Stimulated activated CD4-positive, alpha-beta T cell treated with anti-CD3 and anti-CD28 coated beads, Interleukin-1b, Interleukin-23, amount 100 ng/mL, for 48 hours (primary cell): ENCODE data around the gene RNLS.

Experiments
- DNase-seq: peaks from one replicate; pipeline ENCODE4 v3.0.0-alpha.2; 2020

RNLS gene

GRCh38 chr10:88473989-88474883, 108.9 kb downstream of the RNLS start:
- no peak for DNase-seq

GRCh38 chr10:88472540-88472939, 110.6 kb downstream of the RNLS start:
- DNase-seq, result no peak

DNA sequence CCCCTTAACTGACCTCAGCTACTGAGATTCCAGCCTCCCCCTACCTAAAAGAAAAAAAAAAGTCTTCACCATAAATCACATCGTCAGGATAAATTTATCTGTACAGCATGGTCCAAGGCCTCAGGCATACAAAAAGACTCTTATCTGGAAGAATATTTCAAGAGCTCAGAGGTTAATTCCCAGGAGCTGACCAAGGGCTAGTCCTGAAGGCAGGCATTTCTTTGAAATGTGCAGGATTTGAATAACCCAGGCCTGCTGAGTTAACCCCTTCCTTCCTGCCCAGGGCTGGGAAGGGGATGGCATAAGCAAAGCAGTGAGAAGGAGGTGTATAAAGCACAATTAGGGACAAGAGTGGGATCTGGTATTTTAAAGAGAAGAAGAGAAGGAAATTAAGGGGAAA, 111.2 kb downstream of the RNLS start:
- no peak for DNase-seq

GRCh38 chr10:88467835-88468485, 115.2 kb downstream of the RNLS start:
- no peak for DNase-seq

DNA sequence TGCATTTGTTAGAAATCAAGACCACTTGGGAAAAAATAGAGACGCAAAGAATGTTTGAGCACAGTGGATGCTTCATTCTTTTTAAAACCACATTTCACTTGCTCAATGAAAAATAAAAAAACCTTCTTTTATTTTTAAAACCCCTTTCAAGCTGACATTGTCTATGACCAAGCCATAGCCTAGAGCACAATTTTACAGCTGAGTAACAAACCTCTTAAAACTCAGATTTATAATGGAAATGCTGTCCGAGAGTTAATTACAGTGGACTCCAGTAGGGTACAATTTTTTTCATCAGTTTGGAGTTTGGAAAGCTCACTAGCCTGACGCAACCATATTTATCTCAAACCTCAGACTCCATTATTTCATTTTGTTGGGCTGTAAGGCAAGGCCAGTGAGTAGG, 116.3 kb downstream of the RNLS start:
- no peak for DNase-seq

DNA sequence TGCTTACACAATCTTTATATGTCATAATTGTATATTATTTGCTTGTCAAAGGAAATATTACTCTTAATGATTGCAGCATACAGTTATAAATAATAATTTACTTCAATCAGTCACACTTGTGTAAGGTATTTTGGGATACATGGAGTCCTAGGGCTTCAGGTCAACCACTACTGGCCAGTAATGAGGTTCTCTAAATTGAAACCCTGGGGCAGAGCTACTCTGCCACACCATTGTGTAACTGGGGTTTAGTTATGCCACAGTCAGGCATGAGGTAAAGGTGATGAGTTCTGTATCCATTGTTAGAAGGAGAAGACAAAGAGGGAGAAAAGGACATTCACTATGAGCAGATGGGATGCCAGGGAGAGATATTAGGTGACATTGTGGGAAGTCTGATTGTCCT, 117.4 kb downstream of the RNLS start:
- no peak for DNase-seq

GRCh38 chr10:88463811-88464210, 119.3 kb downstream of the RNLS start:
- no peak for DNase-seq

GRCh38 chr10:88461426-88461825, 121.7 kb downstream of the RNLS start:
- DNase-seq, result no peak

DNA sequence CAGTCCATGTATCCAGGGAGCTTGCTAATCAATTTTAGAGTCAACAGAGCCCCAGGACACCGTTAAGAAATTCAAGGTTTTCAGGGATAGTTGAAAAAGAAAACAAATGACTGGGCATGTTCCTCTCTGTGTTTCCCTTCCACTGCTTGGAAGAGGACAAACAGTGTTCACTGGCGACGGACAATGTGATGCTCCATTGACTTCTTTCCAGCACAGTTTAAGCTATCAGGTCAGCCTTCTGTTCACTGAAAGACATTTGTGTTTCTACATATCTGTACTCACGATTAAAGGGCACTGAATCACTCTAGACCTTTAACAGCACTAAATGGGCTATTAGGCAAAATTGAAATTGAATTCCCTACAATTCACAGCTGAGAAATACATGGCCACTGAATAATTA, 123.6 kb downstream of the RNLS start:
- no peak for DNase-seq

GRCh38 chr10:88458209-88458608, 124.9 kb downstream of the RNLS start:
- DNase-seq, result no peak

- no peak for DNase-seq
Measured at GRCh38 chr10:88457660-88458059, 125.5 kb downstream of the RNLS start.

DNA sequence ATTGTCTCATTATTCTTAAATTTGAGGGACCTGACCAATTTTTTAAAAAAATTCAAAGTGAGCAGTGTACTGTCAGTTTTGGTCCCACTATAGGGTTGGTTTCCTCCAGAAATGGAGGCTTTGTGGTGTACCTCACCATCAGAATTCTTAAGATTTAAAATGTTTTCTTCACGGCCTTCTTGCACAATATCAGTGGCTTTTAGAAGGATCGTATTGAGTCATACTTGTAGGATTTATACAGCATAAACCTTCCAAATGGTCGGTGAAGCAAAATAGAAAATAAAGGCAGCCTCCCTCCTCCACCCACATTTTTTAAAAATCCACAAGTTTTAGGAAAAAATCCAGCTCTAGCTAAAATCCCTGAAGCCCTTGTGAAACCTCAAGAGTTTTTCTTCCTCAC, 126.4 kb downstream of the RNLS start:
- DNase-seq, result no peak

- DNase-seq, result no peak
Measured at GRCh38 chr10:88455831-88456230, 127.3 kb downstream of the RNLS start.

GRCh38 chr10:88450201-88450600, 132.9 kb downstream of the RNLS start:
- DNase-seq, result no peak

DNA sequence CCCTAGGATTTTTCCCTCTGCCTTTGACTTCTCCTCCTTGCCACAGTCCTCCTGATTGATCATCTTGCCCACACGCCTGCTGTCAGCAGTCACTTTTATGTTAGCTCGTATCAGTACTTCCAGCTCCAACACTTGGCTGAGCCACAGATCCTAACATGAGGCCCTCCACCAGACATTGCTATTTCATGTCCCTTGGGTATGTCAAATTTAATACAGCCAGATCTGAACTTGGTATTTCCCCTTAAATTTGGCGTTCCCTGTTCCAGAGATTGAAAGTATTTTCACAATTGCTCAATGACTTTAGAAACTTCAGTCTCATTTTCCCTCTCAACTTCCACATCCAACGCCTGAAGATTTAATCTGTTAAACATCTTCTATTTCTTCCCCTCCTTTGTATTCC, 140.4 kb downstream of the RNLS start:
- DNase-seq, result no peak

- DNase-seq, result no peak
Measured at GRCh38 chr10:88440541-88440940, 142.6 kb downstream of the RNLS start.

- DNase-seq, result no peak
Measured at GRCh38 chr10:88439932-88440331, 143.2 kb downstream of the RNLS start.

DNA sequence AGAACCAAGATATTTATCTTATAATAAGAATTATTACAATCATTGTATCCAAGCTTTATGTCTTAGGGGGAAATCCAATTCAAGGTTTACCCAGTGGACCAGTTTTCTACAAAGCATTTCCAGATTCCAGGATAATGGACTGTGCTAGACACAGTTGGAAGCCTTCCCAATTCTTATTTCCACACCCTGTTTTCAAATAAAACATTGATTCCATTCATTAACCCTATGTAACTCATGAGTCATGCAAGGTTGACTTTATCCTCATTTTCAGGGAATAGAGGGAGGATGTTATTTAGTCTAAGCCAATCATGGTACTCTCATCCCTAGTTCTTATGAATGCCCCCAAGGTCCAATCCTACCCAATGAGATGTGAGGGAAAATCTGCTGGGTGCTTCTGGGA, 145.7 kb downstream of the RNLS start:
- no peak for DNase-seq

DNA sequence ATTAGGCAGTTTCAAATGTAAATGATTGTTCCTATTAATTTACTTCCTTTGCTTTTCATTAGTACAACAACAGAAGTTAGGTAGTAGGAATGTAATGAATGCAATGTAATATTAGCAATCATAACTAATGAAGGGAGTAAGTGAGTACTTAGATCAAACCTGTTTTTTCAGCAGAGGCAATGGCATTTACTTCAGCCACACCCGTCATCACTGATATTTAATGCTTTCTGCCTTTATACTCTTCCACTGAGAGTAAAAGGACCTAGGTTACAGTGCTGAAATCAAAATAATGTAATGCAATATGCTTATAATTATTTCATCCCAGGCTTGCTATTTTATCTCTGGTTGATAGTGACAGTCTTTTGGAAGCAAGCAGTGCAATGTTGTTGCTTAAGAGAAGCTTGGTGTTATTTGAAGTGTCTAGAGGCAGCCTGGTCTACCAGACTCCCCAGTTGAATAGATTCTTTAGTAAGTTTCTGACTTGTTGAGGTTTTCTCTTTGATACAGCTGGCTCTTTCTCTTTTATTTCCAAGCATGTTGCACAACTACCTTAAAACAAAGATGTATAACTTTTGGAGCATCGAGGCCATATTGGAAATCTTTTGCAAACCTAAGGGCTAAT, 149.4 kb downstream of the RNLS start:
- DNase-seq, result no peak

DNA sequence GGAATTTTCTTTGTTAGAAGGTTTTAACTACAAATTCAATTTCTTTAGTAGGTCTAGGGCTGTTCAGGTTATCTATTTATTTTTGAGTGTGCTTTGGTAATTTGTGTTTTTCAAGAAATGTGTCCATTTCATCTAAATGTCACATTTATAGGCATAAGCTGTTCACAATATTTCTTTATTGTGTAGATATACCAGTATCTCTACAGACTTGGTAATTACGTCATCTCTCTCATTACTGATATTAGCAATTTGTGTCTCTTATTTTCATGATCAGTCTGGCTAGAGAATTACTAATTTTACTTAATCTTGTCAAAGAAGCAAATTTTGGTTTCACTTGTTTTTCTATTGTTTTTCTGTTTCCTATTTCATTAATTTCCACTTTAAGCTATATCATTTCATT, 152.0 kb downstream of the RNLS start:
- no peak for DNase-seq

GRCh38 chr10:88428976-88429375, 154.1 kb downstream of the RNLS start:
- no peak for DNase-seq

GRCh38 chr10:88428442-88428841, 154.7 kb downstream of the RNLS start:
- no peak for DNase-seq

- DNase-seq, result no peak
Measured at GRCh38 chr10:88427024-88427423, 156.1 kb downstream of the RNLS start.

DNA sequence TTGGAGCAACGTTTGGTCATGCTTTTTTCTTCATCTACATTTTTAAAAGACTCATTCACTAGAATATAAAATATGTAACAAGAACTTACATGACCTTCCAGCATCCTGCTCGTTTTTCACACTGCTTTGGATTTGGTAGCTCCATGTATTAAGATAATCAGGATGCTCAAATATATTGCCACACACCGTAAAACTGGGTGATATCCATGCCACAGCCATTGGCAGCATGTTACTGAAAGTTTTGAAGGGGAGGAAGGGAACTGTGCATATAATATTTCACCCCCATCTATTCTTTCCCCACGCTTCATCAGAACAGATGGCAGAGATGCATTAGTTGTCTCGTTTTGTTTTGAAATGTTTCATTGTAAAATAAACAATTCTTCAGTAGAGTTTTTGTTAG, 158.2 kb downstream of the RNLS start:
- DNase-seq, result no peak
